Measurements from ENCODE around the gene RASSF5.

DNA sequence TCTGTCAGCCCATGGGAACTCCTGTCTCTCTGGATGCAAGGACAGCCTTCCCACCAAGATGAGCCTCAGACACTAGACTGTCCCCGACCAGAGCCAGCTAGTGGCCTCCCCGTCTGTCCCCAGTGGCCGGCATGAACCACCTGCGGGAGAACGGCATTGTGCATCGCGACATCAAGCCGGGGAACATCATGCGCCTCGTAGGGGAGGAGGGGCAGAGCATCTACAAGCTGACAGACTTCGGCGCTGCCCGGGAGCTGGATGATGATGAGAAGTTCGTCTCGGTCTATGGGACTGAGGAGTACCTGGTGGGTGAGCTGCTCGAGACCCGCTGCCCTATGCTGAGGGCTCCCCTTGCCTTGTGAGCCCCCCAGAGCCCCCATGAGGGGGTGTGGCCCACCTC, 31.3 kb upstream of the RASSF5 start:
- TF ChIP-seq, protein P1, sequence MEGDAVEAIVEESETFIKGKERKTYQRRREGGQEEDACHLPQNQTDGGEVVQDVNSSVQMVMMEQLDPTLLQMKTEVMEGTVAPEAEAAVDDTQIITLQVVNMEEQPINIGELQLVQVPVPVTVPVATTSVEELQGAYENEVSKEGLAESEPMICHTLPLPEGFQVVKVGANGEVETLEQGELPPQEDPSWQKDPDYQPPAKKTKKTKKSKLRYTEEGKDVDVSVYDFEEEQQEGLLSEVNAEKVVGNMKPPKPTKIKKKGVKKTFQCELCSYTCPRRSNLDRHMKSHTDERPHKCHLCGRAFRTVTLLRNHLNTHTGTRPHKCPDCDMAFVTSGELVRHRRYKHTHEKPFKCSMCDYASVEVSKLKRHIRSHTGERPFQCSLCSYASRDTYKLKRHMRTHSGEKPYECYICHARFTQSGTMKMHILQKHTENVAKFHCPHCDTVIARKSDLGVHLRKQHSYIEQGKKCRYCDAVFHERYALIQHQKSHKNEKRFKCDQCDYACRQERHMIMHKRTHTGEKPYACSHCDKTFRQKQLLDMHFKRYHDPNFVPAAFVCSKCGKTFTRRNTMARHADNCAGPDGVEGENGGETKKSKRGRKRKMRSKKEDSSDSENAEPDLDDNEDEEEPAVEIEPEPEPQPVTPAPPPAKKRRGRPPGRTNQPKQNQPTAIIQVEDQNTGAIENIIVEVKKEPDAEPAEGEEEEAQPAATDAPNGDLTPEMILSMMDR (optimal IDR thresholded peaks at IDR 0.05 in 1 of 3, IDR thresholded peaks at IDR 0.05 in 1 of 3, conservative IDR thresholded peaks at IDR 0.05 in 1 of 3; ENCODE audit: extremely low read depth in 1 of 3, insufficient read depth in 2 of 3, low read length in 3 of 3) = no peak
- TF ChIP-seq EZH2 (IDR thresholded peaks at IDR 0.05; ENCODE audit: low read length) = no peak

Measured in keratinocyte (primary cell).